IPS DF 4.7 (cell line): ENCODE results near the gene CDH3.

ENCODE experiments used
- DNase-seq: peaks from one replicate; pipeline ENCODE4 v3.0.0-alpha.2; 2013; ENCODE audit warnings: low spot score; ENCODE audit errors: extremely low read depth

Gene CDH3

GRCh38 chr16:68644715-68645493, at the start of gene CDH3:
Gene CDH3, plus strand, starts transcription at chr16:68645310. Its CDS starts 70 bp downstream, at chr16:68645380.
- no peak for DNase-seq

- no peak for DNase-seq
These were observed 48.8 kb upstream of the CDH3 start for GRCh38 chr16:68596266-68596665.

- no peak for DNase-seq
These were observed 45.5 kb upstream of the CDH3 start for GRCh38 chr16:68599586-68599985.

GRCh38 chr16:68605746-68606145, 39.4 kb upstream of the CDH3 start:
- no peak for DNase-seq

- no peak for DNase-seq
These were observed 37.7 kb upstream of the CDH3 start for GRCh38 chr16:68607443-68607842.

- no peak for DNase-seq
These were observed 36.8 kb upstream of the CDH3 start for GRCh38 chr16:68608330-68608729.

GRCh38 chr16:68612996-68613395, 32.1 kb upstream of the CDH3 start:
- DNase-seq = no peak

GRCh38 chr16:68617734-68618133, 27.4 kb upstream of the CDH3 start:
- no peak for DNase-seq

GRCh38 chr16:68626557-68626956, 18.6 kb upstream of the CDH3 start:
- DNase-seq = no peak

- no peak for DNase-seq
These were observed 17.1 kb upstream of the CDH3 start for GRCh38 chr16:68627951-68628425.

- no peak for DNase-seq
These were observed 15.7 kb upstream of the CDH3 start for GRCh38 chr16:68629351-68629910.

- no peak for DNase-seq
These were observed 9.0 kb upstream of the CDH3 start for GRCh38 chr16:68636064-68636560.

GRCh38 chr16:68636818-68637217, 8.3 kb upstream of the CDH3 start:
- no peak for DNase-seq

- DNase-seq = no peak
These were observed 4.1 kb upstream of the CDH3 start for GRCh38 chr16:68640972-68641371.

- no peak for DNase-seq
These were observed 3.1 kb upstream of the CDH3 start for GRCh38 chr16:68642047-68642435.

GRCh38 chr16:68642436-68643101, 2.5 kb upstream of the CDH3 start:
- no peak for DNase-seq

- no peak for DNase-seq
These were observed 1.9 kb upstream of the CDH3 start for GRCh38 chr16:68643227-68643626.

- DNase-seq = no peak
These were observed 1.3 kb upstream of the CDH3 start for GRCh38 chr16:68643847-68644246.

GRCh38 chr16:68644296-68644695, 814 bp upstream of the CDH3 start:
- no peak for DNase-seq

- no peak for DNase-seq
These were observed 631 bp downstream of the CDH3 start for GRCh38 chr16:68645494-68646388.

- DNase-seq = no peak
These were observed 2.0 kb downstream of the CDH3 start for GRCh38 chr16:68646953-68647659.
